Measurements from ENCODE around the gene PLEKHG3. TPM values are rescaled to one million over a fixed set of nuclear protein-coding genes. Genes with fewer than 3 reads are reported as not detected.

PLEKHG3 gene
- total RNA-seq, 1 experiment from 2014 or later = 34.0 TPM

GRCh38 chr14:64714432-64715025, 10.3 kb downstream of the PLEKHG3 start:
- ChIA-PET POLR2A (no interaction called here), CTCF (no interaction called here)
- Histone ChIP-seq H3K27me3 (ENCODE audit: control insufficient read depth, insufficient read depth, low read length) (no peaks in the 10 kb centered on the region), H3K4me3 (ENCODE audit: low read depth in 2 of 2, low read length in 2 of 2) (no peak overlapping the region), H3K4me1 (ENCODE audit: control insufficient read depth, insufficient read depth, low read length) (peaks cover 23% of the 10 kb centered on the region), H3K9me3 (ENCODE audit: control insufficient read depth, insufficient read depth, low read depth, low read length) (peaks cover 15% of the 10 kb centered on the region; the same call in 1 of the 2 replicates), H3K36me3 (ENCODE audit: control insufficient read depth, insufficient read depth, low read length) (no peaks in the 10 kb centered on the region), H3K27ac (ENCODE audit: low read length) (no peak overlapping the region)
- no TSS peak for BruUV-seq (replicated peaks)
- DNase-seq (ENCODE audit: low read depth, low spot score) (no peak), ATAC-seq (no peak)
- TF ChIP-seq, protein P1, sequence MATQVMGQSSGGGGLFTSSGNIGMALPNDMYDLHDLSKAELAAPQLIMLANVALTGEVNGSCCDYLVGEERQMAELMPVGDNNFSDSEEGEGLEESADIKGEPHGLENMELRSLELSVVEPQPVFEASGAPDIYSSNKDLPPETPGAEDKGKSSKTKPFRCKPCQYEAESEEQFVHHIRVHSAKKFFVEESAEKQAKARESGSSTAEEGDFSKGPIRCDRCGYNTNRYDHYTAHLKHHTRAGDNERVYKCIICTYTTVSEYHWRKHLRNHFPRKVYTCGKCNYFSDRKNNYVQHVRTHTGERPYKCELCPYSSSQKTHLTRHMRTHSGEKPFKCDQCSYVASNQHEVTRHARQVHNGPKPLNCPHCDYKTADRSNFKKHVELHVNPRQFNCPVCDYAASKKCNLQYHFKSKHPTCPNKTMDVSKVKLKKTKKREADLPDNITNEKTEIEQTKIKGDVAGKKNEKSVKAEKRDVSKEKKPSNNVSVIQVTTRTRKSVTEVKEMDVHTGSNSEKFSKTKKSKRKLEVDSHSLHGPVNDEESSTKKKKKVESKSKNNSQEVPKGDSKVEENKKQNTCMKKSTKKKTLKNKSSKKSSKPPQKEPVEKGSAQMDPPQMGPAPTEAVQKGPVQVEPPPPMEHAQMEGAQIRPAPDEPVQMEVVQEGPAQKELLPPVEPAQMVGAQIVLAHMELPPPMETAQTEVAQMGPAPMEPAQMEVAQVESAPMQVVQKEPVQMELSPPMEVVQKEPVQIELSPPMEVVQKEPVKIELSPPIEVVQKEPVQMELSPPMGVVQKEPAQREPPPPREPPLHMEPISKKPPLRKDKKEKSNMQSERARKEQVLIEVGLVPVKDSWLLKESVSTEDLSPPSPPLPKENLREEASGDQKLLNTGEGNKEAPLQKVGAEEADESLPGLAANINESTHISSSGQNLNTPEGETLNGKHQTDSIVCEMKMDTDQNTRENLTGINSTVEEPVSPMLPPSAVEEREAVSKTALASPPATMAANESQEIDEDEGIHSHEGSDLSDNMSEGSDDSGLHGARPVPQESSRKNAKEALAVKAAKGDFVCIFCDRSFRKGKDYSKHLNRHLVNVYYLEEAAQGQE (IDR thresholded peaks at IDR 0.05; ENCODE audit: insufficient read depth in 1 of 2, low read depth in 2 of 2, low read length in 1 of 2) = no peak
- TF ChIP-seq SIN3A (IDR thresholded peaks at IDR 0.05; ENCODE audit: borderline replicate concordance, insufficient read depth, low read depth, low read length) (no peak), TCF7L2 (IDR thresholded peaks at IDR 0.05; ENCODE audit: low read depth, low read length) (no peak), POLR2AphosphoS5 (IDR thresholded peaks at IDR 0.05; ENCODE audit: low read depth, low read length) (no peak), CTCF (IDR thresholded peaks at IDR 0.05) (no peak)
- in situ Hi-C loops (cut with HindIII; ENCODE audit: low pct_unique_long_range_greater_than_20kb, low sequenced_read_pairs) = no loop called here
- intact Hi-C loops (cut with micrococcal nuclease; ENCODE audit: unreplicated experiment) = no loop called here

- intact Hi-C loops (cut with micrococcal nuclease; ENCODE audit: unreplicated experiment) = no loop called here
- no peak for TF ChIP-seq SIN3A (IDR thresholded peaks at IDR 0.05; ENCODE audit: borderline replicate concordance, insufficient read depth, low read depth, low read length)
- TF ChIP-seq, protein P1 (IDR thresholded peaks at IDR 0.05; ENCODE audit: insufficient read depth in 1 of 2, low read depth in 2 of 2, low read length in 1 of 2) = no peak
- TF ChIP-seq TCF7L2 (IDR thresholded peaks at IDR 0.05; ENCODE audit: low read depth, low read length) = no peak
- Histone ChIP-seq H3K4me3 (ENCODE audit: low read depth in 2 of 2, low read length in 2 of 2) (peak overlapping the region in 1 of 2 experiments; percentile 32; a peak in 2 of 4 replicates), H3K27ac (ENCODE audit: low read length) (peak overlapping the region; percentile 34), H3K36me3 (ENCODE audit: control insufficient read depth, insufficient read depth, low read length) (no peaks in the 10 kb centered on the region), H3K27me3 (ENCODE audit: control insufficient read depth, insufficient read depth, low read length) (no peaks in the 10 kb centered on the region), H3K9me3 (ENCODE audit: control insufficient read depth, insufficient read depth, low read depth, low read length) (peaks cover 15% of the 10 kb centered on the region; the same call in 1 of the 2 replicates), H3K4me1 (ENCODE audit: control insufficient read depth, insufficient read depth, low read length) (peaks cover 30% of the 10 kb centered on the region)
- ATAC-seq = no peak
- ChIA-PET POLR2A (no interaction called here), CTCF (no interaction called here)
- no peak for DNase-seq (ENCODE audit: low read depth, low spot score)
- in situ Hi-C loops (cut with HindIII; ENCODE audit: low pct_unique_long_range_greater_than_20kb, low sequenced_read_pairs) = no loop called here
- BruUV-seq (replicated peaks) = no TSS peak
Observed at GRCh38 chr14:64715146-64715627, 11.0 kb downstream of the PLEKHG3 start.
